NCI-H1436 treated with DMSO at 0.1 percent for 48 hours (cell line): Measurements from ENCODE around the gene SUSD1.
"Not testable (repeated sequence)": the region's sequence is repeated elsewhere in the genome, so short reads cannot be mapped to it uniquely, and the experiment has no call there.

ENCODE experiments used
- DNase-seq: peaks from one replicate; lab custom pipeline; 2025; lab: John Stamatoyannopoulos, UW

SUSD1 gene

DNA sequence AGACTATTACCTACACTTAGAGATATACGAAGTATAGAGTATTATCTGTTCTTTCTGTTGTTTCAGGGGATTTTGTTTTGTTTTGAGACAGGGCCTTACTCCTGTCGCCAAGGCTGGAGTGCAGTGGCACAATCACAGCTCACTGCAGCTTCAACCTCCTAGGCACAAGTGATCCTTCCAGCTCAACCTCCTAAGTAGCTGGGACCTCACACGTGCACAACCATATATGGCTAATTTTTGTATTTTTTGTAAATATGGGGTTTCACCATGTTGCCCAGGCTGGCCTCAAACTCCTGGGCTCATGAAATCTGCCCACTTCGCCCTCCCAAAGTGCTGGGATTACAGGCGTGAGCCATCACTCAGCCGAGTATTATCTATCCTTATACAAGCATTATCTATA lies 45.9 kb downstream of the SUSD1 start:
- no peak for DNase-seq

- DNase-seq, result not testable (repeated sequence)
Measured at GRCh38 chr9:112128399-112128798, 46.7 kb downstream of the SUSD1 start.

GRCh38 chr9:112127281-112127680 lies 47.8 kb downstream of the SUSD1 start:
- no peak for DNase-seq

- no peak for DNase-seq
Measured at GRCh38 chr9:112125951-112126388, 49.1 kb downstream of the SUSD1 start.

GRCh38 chr9:112124156-112124555 lies 50.9 kb downstream of the SUSD1 start:
- DNase-seq, result no peak

DNA sequence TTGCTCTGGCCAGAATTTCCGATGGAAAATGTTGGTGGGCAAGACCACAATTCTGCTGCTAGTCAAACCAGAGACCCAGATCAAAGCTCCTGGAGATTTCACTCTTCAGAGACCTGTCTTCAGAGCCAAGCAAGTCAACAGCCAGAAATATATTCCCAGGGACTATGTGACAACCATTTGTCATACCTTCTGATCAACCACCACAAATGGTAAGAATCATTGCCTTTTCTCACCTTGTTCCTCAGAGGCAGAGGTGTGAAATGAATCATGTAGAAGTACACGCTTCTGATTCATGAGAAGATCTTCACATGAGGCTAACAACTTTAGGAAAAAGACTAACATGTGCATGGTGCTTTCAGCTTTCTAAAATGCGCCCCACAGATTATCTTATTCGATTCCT lies 53.5 kb downstream of the SUSD1 start:
- no peak for DNase-seq

DNA sequence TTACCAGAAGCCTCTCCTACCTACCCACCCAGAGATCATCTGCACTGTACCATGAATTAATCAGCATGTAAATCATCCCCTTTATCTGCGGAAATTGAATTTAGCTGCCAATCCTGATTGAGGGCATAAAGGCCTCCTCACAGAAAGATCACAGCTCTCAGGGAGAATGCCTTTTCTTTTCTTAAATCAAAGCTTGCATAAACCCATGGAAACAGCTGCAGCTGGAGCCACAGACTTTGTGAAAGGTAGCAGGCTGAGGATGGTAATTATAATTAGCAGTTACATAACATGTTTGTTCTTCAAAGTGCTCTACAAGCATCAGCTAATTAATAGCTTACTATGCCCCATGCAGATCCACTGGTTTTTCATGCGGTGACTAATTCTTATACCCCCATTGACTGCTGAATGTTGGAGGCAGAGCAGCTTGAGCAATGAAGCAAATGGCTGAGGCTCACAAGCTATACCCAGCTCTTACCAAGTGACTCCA lies 54.6 kb downstream of the SUSD1 start:
- DNase-seq, result peak; percentile 61

DNA sequence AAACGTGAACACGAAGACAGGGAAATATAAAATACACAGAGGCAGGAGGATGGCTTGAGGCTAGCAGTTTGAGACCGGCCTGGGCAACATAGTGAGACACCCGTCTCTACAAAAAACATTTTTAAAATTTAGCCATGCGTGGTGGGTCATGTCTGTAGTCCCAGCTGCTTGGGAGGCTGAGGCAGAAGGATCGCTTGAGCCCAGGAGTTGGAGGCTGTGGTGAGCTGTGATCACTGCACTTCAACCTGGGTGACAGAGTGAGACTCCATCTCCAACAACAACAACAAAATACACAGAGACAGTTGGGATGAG lies 55.1 kb downstream of the SUSD1 start:
- DNase-seq, result no peak

DNA sequence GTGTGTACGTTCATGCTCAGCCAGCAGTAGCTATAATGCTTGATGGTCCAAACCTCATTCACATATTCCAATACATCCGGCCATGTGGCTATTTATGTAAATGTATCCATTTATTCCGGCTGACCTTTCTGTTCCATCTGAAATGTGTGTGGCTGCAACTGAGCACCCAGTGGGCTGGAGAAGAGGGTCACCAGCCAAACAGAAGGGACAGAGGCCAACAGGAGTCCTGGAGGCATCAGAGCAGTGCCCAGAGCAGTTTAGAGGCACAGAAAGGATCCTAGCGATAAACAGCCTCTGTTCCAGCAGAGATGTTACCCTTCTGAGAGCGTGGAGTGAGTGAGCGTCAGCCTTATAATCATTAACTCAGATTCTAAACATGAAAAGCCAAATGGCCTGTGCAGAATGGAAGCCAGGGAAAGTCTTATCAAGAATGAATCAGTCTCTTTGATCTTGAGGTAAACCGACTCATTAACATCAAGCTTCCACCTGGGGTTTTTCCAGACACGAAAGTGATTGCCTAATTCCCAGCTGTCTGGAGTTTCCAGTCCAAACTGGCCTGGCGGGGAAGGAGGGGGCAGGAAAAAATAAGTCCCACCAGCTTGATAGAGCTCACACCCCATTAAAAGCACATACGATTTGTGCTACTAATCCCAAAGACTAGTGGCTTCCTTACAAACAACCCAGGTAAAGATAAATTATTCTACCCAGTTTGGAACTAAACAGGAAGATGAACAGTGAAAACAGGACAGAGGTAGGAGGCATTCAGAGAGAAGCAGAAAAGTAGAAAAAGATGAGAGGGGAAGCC lies 55.7 kb downstream of the SUSD1 start:
- no peak for DNase-seq

DNA sequence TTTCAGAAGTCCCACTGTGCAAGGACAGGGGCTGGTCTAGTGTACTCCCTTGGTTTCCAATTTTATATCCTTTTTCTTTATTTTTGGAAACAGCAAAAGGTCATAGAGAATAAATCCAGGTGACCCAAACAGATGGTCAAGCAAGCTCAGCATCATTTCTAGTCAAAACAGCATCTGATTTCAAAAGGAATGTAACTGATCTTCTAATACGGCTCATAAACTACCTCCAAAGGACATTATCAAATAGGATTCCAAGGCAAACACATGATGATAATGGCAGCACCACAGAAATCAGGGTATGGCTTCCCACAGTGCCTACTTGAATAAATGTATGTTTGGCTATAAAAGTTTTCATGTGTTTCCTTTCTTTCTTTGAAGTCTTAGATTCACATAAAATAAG lies 57.1 kb downstream of the SUSD1 start:
- no peak for DNase-seq

DNA sequence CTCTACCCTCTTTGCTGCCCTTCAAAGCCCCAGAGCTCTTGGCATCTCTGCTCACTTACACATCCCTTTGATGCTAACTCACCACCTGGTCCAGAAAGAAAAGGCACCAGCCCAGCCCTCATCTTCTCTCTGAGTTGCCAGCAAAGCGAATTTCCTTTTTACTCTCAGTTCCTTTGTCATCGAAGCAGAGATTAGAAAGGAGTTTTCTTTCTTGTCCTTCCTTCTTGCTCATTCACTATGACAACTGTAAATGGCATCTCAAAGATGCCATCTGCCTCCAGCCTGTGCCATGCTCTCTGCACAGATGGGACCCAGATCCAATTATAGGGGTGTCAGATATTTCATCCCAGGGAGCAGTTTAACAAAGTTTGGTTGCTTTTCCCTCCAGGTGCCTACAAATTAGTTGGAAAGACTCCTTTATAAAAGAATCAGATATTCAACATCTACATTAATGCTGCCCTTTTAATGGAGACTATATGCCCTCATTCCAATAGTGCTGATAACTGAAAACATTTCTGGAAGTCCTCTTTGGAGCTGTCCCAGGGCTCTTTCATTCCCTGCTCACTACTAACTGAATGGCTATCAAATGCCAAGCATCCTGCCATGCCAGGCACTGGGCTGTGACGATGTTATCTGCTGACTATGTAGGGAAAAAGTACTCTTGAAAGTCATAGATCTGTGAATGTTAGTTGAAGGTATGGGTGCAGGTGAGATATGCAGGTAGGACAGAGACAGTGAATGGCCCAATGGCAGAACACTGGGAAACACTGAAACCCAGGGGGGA lies 58.9 kb downstream of the SUSD1 start:
- no peak for DNase-seq

- DNase-seq, result no peak
Measured at GRCh38 chr9:112115109-112115508, 60.0 kb downstream of the SUSD1 start.

DNA sequence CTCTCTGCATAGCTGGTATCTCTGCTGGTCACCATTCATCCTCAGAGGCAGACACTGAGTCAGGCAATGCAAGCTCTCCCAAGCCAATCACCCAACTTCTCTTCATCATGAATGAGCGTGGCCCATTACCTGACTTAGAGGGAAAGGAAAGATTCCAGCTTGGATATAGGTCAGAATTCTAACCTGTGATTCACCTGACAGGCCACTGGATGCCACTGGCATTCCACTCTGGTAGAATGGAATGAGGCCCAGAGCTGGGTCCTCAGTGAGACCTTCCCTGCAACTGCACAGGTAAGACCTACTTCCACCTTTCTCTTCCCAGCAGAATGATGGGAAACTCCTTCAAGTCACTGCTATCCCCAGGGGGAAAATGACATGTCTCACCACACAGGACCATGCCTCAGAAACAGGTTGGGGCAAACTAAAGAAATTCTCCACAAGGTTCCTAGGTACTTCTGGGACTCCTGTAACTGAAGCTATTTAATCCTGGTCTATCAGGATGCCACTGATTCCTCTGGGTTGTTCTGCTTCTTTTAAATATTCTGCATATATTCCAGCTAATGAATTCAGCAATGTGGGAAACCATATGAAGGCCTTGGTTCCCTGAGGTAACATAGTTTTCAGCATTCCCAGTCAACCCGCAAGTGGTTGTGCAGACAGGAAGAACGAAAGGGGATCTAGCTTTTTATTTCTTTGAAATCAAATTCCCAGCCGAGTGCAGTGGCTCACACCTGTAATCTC lies 62.0 kb downstream of the SUSD1 start:
- DNase-seq, result no peak

- DNase-seq, result no peak
Measured at GRCh38 chr9:112112519-112112918, 62.6 kb downstream of the SUSD1 start.

GRCh38 chr9:112111461-112111860 lies 63.6 kb downstream of the SUSD1 start:
- no peak for DNase-seq

GRCh38 chr9:112110777-112111113 lies 64.4 kb downstream of the SUSD1 start:
- DNase-seq, result no peak

DNA sequence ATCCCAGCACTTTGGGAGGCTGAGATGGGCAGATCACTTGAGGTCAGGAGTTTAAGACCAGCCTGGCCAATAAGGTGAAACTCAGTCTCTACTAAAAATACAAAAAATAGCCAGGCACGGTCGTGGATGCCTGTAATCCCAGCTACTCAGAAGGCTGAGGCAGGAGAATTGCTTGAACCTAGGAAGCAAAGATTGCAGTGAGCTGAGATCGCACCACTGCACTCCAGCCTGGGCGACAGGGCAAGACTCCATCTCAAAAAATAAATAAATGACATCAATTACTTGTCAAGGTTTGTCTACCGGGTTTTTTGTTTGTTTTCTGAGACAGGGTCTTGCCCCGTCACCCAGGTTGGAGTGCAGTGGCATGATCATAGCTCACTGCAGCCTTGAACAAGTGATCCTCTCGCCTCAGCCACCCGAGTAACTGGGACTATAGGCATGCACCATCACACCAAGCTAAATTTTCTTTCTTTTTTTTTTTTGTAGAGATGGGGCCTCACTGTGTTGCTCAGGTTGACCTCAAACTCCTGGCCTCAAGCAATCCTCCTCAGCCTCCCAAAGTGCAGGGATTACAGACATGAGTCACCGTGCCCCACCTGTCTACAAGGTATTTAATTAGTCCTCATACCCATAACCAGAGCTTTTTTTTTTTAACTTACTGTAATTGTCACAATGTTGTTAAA lies 64.9 kb downstream of the SUSD1 start:
- no peak for DNase-seq

GRCh38 chr9:112104901-112105300 lies 70.2 kb downstream of the SUSD1 start:
- no peak for DNase-seq

DNA sequence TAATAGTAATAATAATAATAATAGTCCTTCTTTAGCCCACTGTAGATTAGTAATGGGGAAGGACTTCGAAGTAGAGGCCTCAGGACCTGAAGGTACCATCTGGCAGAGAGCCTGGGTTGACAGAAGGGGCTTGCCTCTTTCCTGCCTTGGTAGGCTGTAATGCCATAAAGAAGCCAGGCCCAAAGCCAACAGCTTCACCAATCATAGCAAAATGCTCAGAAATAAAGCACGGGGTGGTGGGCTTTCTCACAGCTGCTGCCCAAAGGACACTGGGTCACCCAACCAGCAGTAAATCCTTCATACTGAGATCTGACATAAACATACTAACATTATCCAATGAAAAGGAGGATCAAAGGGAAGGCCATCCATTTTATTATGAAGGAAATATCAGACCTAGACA lies 70.7 kb downstream of the SUSD1 start:
- no peak for DNase-seq

DNA sequence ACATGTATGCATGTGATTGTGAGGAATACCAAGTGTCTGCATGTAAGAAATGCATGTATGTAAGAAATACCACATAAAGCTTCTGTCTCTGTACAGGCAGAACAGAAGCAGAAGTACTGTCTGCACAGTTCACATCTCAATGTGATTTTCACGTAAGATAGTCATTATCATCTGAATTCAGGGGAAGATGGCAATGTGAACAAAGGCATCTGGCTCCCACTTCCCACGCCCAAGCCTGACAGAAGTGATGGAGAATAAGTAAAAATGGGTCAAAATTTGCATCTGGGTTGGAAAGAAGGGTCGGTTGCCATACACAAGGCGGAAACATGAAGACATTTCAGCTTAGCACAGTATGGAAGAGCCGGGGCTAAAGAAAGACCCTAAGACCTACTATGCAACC lies 71.7 kb downstream of the SUSD1 start:
- DNase-seq, result no peak

DNA sequence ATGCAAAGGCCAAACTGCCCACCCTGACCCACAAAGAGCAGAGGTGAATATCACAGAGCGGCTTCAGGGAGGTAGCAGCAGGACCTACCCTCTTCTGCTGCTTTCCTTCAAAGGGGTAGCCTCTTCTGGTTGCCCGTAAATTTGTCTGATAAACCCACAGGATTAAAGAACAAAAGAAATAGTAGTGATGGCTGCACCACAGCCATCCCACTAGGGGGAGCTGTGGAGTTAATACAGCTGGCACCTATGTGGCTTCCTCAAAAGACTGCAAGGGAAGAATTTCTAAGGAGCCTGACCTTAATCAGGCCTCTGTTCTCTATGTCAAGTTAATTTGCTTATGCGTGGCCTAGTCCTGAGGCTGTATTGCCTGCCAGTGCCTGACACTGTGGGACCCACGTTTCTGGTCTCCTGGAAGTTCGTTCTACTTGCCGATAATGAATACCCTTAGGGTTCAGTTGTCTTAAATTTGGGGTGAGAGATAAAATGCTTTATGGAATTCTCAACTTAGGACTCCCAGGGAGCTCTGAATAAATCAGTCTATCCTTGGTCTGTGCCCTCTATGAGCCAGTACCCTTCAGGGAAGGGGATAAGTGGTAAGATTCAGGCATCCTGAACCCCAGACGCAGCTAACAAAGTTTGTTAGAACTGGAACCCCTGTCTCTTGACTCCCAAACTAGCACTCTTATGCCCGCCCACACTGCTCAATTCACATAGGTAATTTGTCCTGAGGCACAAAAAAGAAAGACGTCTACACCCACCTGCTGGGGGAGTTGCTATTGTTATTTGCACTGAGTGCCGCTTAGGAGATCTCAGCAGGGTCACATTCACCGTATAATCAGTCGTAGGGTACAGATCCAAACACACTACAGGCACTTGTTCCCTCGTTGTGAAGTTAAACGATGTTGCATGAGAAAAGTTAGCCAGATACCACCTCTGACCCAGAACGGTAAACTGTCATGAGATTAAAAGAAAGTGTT lies 77.1 kb downstream of the SUSD1 start:
- DNase-seq, result peak; percentile 17
